ENCODE results near the gene RARRES1.

Gene RARRES1

DNA sequence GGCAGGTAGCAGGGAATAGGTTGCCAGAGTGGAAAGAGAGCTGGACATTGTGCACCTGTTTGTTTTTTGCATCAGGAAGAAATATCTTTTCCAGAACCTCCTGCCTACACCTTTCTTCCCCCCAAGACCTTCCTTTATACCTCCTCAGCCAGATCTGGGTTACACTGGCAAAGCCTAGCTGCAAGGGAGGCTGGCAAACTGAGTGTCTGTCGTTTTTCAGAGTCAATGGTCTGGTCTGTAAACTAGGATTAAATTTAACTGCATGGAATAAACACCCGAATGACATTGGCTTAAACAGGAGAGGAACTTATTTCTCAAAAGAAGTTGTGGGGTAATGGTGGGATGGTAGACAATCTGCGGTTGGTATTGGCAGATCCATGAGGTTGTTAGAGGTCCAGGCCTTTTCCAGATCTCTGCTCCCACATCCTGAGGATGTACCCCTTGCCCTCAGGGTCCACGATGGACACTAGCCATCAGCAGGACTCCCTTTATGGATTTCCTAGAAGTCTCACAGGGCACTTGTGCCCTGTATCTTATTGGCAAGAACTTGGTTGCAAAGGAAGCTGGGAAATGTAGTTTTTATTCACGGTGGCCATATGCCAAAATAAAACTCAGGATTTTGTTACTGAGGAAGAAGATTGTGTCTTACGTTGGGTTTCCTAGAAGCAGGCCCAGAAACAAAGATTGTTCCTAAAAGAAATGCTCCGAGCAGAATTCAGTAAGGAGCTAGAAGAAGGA is 3.2 kb upstream of the RARRES1 start:
- no peak for DNase-seq (ENCODE audit: low read depth in 2 of 2)

DNA sequence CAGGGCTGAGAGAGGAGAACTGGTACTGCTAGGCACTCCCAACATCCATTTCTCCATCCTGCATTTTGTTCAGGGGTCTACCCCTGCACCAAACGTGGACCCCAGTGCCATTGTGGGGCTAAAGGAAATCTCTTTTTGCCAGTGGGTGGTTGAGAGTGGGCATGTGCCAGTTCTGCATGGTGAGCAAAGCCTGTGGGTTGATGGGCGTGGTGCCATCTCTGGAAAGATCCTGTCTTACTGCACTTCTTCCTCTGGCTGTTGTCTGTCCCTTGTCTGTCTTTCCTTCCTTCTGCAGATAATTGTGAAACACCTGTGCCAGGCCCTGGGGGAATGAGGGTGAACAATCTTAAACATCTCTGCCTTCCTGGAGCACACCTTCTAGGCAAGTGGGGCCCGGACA is 1.4 kb upstream of the RARRES1 start:
- DNase-seq (ENCODE audit: low read depth in 2 of 2), result no peak

DNA sequence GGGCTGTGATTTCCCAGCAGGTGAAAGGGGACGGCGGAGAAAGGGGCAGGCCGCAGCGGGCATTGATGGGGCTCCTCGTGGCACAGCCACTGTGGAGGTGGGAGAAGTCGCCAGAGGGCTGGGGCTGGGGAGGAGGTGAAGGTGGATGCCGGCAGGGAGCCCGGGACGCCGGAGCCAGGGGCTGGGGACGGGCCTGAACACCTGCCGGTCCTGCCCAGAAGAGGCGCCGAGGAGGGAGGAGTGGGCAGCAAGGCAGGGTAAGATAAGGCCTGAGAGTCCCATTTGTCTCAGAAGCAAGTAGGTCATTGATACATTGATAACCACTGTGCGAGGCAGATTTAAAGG is 571 bp upstream of the RARRES1 start:
- DNase-seq (ENCODE audit: low read depth in 2 of 2), result no peak

DNA sequence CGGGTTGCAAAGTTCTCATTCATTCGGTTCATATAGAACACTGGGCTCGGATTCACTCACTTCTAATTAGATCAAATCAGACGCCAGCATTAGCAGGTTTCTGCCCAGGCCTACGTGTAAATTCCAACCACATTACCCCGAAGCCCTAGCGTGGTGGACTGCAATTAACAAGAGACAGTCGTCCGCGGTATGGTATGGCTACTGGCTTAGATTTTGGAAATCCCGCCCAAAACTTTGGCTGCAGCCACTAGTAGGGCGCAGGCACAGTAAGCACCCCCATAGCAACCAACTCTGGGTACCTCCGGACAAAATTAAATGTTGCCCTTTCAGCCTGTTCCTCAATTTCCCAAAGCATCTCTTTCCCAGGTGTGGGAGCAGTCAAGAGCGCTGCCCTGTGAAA is 771 bp downstream of the RARRES1 start:
- DNase-seq (ENCODE audit: low read depth in 2 of 2), result no peak

DNA sequence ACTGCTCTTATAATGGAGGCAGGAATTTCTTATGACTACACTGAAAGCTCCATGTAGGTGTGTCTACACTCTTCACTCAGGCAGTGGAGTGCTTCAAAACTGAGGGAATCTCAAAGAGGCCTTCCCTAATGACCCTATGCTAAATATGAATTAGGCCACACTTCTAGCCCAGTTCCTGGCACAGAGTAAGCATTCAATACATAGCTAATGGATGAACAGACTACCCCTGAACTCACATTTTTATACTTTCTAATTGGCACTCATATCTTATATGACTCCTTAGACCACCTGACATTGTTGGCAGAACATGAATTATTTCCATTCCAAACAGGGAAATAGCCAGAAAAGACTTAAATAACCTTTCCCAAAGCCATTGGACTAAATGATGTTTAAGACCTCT is 3.4 kb downstream of the RARRES1 start:
- no peak for DNase-seq (ENCODE audit: low read depth in 2 of 2)

DNA sequence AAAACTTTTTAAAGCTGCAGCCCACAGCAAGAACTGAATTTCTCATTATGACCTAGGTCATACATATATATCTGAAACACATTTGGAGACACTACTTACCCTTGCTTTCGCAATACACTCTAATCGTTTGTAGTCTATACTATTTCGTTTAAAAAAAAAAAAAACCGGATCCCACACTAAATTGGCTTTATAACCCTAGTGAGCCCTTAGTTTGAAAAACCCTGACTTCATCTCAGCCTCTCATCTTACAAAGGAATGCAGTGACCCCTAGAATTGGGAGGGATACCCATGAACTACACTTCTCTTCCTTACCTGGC is 4.2 kb downstream of the RARRES1 start:
- DNase-seq (ENCODE audit: low read depth in 2 of 2), result no peak

DNA sequence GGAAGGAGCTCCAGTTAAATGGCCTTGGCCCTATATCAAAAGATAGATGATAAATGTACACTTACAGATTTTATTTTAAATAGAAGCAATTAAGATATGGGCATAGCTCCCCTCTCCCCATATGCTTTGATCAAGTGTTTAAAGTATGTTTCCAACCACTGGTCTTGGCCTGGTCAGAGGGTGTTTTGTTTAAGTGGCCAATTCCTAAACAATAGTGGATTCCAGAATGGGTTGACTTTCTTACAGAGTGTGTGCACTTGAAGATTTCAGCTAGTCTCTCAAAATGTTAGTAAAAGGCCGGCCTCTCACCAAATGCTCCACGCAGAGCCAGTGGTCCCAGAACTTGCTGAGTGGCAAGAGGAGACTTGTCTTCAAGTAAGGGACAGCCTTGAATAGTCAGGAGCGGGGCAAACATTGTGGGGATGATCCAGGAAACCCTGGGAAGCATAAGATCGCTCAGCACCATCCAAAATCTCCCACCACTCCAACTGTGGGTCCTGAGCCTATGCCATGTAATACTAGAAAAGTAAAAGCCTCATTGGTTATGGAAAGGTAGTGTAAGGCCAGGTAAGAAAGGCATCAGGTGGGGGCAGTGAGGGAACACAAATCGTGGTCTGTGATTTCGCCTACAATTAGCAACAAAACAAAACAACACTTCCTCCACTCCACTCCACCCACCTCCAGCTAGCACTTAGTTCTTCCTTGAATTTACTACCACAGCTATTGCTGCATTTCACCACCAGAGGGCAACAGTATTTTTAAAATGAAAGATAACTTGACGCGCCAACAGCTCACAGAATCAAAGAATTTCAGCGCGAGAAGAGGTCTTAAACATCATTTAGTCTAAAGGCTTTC is 4.8 kb downstream of the RARRES1 start:
- no peak for DNase-seq (ENCODE audit: low read depth in 2 of 2)

DNA sequence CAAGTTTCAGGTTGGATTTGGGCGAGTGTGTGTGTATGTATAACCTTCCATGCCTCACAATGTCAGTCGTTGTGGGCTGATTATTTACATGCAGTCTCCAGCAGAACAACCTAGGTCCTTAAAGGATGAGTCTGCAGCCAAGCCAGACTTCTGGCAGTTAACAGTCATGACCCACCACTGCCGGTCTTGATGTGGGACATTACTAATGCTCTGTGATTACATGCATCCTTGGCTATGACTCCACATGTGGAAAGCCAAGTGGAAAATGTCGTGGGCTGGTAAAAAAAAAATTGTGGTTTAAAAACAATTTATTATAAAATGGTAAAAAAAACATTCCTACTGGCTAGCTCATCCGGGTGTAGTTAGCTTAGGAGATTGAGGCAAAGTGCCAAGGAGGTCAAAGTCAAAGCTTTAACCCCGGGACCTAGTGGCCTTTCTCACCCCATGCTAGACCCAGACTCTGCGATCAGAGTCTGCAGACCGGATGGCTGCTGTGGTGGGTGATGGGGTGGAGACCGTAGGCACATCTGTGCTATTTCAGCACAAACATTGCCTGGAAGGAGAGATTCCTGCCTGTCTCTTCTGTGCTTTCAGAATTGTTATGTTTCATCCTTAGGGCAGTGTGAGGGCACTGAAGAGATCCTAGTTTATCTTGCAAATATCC is 6.8 kb downstream of the RARRES1 start:
- no peak for DNase-seq (ENCODE audit: low read depth in 2 of 2)

DNA sequence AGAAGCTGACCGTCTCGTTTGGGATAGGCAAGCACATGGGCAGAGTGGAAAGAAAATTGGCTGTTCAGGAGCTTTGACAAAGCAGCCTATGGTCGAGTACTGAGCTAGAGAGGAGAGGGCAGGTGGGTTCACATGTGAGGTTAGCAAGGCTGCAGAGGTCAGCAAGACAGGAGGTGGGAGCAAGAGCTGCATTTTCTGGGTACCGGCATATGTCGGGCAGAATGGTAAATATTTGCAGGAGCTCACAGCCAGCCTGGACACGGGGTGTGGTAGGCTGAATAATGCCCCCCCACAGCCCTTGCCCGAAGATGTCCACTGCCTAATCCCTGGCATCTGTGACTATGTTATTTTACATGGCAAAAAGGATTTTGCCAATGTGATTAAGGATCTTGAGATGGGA is 8.3 kb downstream of the RARRES1 start:
- no peak for DNase-seq (ENCODE audit: low read depth in 2 of 2)

DNA sequence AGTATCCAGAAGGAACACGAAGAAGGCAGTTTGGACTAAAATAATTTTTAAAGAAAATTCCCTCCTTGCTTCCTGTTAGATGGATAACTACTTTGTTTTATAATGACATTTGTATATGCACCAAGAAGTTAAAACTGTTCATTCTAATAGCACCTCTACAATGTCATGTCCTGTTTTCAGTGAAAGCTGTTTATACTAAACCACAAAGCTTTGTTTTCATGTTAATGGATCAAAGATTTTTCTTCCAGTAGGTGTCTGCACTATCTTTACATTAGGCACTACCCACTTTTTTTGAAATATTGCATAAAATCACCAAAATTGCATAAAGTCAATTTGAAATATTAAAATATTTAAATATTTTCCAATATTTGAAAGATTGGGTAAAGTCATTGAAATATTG is 10.1 kb downstream of the RARRES1 start:
- DNase-seq (ENCODE audit: low read depth in 2 of 2), result no peak

DNA sequence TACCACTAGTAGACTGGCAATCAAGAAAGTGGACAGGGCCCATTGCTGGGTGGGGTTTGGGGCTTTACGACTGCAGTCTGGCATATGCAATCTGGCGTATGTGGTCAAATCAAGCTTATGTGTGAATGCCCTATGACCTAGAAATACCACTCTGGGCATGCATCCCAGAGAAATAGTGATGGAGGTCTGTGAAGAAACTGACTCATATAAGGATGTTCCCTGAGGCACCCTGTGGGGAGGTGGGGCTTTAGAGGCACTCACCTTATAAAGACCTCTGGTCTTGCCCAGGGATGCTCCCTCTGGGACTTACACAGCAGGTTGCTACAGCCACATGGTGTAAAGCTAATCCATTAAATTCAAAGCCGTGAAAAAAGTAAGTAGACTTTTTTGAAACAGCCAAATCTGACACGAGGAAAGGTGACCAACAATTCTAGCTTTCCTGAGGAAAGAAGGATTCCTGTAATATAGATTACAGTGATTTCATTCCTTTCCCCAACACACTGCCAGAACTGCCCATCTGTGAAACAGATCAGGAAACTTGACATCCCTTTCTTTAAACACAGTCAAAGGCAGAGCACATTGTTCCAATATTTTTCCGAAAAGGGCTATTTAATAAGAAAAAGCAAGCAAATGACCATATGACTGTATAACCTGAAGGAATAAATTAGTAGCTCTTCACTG is 13.6 kb downstream of the RARRES1 start:
- DNase-seq (ENCODE audit: low read depth in 2 of 2), result no peak

DNA sequence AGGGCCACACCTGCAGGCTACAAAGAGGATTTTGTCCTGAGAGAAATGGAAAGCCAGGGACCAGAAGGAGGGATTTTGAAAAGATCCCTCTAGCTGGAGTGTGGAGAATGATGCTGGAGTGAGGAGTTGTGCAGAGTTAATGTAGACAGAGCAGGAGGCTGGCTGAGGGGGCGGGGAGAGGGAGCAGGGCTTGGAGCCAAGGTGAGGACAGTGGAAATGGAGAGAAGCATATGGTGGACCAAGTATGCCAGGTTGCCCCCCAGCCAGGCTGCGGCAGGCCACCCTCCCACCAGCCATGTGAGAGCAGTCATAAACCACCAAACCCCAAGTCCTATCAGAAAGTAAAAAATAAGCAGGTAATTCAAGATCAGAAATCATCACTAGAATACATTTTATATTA is 14.7 kb downstream of the RARRES1 start:
- DNase-seq (ENCODE audit: low read depth in 2 of 2), result no peak

DNA sequence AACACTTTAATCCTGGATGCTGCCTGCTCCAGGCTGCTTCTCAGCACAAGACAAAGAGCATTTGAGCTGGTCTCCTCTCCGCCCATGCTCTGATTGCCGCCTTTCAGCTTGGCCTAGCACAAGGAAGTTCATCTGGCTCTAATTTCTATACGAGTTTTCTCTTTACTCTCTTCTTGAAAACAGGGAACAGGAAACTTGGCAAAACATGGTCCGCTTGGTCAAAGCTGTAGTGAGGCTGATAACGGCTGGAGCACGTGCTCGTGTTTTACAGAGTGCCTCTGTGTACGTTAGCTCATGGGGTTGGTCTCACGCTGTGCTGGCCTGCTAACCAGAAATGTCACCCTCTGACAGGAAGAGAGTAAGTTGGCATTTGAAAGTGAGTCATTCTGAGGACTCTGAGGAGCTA is 19.2 kb downstream of the RARRES1 start:
- no peak for DNase-seq (ENCODE audit: low read depth in 2 of 2)

DNA sequence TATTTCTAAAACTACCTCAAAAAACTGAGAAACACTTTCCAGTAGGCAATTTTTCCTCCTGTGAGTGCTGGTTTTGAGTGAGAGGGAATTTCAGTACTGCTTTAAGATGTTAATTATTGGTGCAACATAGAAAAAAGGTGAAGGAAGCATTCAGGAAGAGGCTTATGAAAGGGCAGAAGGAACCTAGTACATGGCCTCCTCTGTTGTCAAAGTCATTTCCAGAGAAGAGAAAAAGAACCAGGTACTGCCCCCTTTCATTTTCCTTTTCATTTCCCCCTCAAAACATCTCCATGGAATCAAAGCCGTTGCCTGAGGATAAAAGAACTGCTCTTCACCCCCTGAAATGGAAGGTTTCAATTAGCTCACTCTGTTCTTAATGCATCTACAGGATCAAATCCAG is 19.8 kb downstream of the RARRES1 start:
- no peak for DNase-seq (ENCODE audit: low read depth in 2 of 2)

DNA sequence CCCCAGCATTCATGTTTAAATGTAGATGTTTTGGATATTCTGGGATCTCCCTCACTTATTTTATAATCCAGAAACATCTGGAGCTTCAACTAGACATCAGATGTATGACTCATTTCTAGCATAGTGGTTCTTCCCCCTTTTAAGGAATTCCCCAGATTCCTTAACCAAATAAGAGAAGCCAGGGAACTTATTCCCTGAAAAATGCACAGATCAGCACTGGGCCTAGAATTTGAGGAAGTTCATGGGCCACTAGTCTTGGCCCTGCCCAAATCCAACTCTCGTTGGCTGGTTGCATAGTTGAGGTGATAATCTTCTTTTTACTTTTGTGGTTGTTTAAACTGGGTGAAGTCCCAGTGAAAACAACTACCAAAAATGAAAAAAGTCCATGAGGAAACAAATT is 20.4 kb downstream of the RARRES1 start:
- no peak for DNase-seq (ENCODE audit: low read depth in 2 of 2)

DNA sequence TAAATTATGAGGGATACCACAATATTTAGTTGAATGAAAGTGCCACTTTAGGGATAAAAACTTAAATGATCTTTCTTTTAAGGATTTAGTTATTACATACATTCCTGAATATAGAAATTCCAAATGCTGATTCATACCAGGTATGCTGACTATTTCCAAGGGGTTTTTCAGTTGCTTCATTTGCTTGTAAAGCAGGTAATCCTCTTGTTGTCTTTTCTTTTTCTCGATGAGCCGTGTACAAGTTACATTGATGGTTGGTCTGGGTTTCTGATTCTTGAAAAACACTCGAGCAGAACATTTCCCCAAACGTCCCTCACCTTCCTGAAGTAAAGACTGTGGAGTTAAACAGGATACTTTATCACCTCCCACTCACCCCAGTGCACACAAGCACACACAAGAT is 21.7 kb downstream of the RARRES1 start:
- no peak for DNase-seq (ENCODE audit: low read depth in 2 of 2)

DNA sequence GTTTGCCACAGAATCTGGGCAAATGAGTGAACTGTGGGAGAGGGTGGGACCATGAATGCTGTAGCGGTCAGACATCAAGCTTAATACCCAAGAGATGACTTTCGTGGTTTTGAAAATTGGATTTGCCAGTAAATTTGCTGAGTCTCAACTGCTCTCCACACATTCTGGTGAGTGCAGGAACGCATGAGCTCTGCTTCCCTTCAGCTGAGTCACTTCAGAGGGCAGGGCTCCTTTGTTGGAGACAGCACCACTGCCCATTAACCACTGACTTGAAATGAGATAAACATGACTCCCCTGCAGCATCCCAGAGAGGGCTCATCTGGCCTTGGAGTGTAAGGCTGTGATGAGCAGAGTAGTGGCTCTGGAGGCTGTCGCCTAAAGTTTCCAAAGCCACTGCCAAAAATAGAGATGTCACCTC is 22.6 kb downstream of the RARRES1 start:
- no peak for DNase-seq (ENCODE audit: low read depth in 2 of 2)

DNA sequence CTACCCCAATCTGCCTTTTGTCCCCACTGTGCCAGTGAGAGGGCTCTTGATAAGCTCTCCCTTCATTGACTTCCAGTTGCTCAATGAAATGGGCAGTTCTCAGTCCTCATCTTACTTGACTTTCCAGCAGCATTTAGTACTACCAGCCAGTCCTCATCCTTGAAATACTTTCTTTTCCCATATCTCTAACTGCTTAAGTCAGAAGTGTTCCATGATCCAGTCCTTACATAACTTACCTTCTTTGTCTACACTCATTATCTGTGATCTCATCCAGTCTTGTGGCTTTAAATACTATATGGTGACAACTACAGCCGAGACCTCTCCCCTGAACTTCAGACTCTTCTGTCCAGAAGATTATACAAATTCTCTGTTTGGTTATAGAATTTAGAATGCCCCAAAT is 28.7 kb downstream of the RARRES1 start:
- no peak for DNase-seq (ENCODE audit: low read depth in 2 of 2)

DNA sequence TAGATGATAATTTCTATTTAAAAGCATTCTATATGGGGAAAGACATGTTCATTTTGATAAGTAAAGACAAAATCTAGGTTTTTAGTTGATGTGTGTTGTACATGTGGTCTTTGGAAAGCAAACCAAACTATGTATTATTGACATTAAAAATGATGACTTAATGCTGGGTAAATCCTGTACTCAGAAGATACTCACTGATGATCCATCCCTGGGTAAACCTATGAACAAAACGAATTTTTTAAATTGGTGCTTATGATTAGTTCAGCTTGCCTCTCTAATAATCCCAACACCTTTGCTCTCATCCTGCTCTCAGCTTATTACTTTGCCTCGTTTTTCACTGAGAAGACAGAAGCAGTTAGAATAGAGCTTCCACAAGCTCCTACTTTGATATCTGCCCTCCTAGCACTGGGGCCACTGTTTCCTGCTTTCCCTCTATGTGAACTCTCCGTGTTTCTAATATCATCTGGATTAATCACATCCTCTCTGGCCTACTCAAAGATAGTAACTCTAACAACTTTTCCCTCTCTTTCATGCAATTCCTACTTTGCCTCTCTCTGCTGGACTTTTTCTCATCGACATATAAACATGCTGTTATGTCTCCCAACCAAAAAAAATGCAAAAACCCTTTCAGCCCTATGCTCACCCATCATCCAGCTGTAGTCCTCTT is 29.3 kb downstream of the RARRES1 start:
- DNase-seq (ENCODE audit: low read depth in 2 of 2), result no peak

DNA sequence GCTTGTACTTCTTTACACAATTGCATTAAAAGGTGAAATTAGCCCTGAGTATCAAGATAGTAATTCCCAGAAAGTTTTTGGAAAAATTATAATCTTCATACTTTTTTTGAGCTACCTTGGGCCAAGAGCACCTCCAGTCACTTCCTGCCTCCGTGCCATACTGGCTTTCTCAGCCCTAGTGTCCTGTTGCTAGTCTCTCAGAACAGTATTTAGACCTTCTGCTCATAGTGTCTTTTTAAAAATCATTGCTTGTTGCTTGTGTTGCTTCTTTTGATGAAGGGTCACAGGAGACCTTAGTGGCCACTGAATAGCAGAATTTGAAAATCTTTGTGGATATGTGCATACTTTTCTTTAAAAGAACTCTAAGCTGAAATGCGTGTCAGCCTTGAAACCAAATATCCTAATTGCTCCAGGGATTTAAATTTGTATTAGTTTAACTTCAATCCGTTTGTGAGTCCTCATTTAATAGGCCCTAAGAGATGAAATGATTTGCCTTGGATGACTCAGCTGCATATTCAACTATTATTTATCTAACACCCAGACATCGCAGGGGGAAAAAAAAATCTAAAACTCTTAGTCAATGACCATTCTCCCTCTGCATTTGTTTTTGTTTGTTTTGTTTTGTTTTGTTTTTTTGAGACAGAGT is 30.7 kb downstream of the RARRES1 start:
- DNase-seq (ENCODE audit: low read depth in 2 of 2), result no peak

DNA sequence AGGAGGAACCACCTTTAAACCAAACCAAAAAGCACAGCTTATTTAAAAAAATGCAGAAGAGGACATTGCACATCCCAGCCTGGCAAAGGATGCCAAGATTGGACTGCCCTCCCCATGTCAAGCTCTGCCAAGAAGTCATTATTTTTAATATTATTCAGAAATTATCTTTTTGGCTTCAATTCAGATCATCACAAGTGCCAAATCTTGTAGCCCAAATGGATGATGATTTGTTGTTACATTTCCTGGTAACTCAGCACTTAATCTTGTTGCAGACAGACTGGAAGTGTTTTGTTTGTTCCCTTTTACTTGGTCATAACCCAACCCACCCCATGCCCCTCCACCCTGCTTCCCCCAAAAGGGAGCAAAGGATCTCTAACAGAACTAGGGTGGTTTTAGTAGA is 31.7 kb downstream of the RARRES1 start:
- DNase-seq (ENCODE audit: low read depth in 2 of 2), result no peak
